Thyroid gland (tissue), 4 donors: ENCODE measurements around the gene SEMA3D.

Experiments
- POLR2A ChIP-seq, 2 donors: fragments of 450-650 bp; IDR thresholded peaks; one replicate each; pipeline ENCODE4 v1.6.1; 2017; ENCODE audit warnings: antibody characterized with exemption in 2 of 2, mild to moderate bottlenecking in 2 of 2, moderate library complexity in 1 of 2
- TF ChIP-seq, protein P1 (sequence below), 6 experiments: fragments of 200-600 bp in 3 of 6; fragments of 450-650 bp in 3 of 6; sonication (generic) in 3 of 6; IDR thresholded peaks; one replicate each; pipeline ENCODE4 v1.5.1; 2016 to 2019; ENCODE audit warnings: antibody characterized with exemption in 6 of 6, mild to moderate bottlenecking in 2 of 6, inconsistent platforms in 1 of 6, moderate library complexity in 1 of 6

DNA sequence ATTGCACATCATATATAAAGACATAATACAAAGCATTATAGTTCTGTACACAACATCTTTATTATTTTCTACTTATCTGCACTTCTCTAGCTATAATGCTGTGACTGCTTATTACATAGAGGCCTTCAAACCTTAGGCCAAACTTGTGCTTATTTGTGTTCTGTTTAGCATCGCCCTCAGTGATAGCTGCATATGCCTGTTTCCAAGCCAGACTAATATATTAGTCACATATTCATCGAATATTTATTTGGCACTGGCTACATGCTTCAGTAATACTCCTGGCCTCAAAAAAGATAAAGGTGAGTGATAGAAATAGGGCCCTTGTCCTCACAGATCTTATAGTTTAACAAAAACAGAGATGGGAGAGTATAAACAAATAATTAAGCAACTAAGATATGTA lies 30.2 kb upstream of the SEMA3D start:
- TF ChIP-seq, protein P1, sequence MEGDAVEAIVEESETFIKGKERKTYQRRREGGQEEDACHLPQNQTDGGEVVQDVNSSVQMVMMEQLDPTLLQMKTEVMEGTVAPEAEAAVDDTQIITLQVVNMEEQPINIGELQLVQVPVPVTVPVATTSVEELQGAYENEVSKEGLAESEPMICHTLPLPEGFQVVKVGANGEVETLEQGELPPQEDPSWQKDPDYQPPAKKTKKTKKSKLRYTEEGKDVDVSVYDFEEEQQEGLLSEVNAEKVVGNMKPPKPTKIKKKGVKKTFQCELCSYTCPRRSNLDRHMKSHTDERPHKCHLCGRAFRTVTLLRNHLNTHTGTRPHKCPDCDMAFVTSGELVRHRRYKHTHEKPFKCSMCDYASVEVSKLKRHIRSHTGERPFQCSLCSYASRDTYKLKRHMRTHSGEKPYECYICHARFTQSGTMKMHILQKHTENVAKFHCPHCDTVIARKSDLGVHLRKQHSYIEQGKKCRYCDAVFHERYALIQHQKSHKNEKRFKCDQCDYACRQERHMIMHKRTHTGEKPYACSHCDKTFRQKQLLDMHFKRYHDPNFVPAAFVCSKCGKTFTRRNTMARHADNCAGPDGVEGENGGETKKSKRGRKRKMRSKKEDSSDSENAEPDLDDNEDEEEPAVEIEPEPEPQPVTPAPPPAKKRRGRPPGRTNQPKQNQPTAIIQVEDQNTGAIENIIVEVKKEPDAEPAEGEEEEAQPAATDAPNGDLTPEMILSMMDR (IDR thresholded peaks at IDR 0.05) = no peak
- no peak for TF ChIP-seq POLR2A (IDR thresholded peaks at IDR 0.05)
